ENCODE results near the gene PLCB4. TPM values are rescaled to one million over a fixed set of nuclear protein-coding genes. Genes with fewer than 3 reads are reported as not detected.
A peak's percentile ranks its signal among the peaks of the same experiment; 100 is the strongest.

The PLCB4 gene
- total RNA-seq, 1 experiment from 2014 or later: 12.6 TPM

- CTCF ChIA-PET: no interaction called here
- no peak overlapping the region for H3K27ac Mint-ChIP-seq
- TF ChIP-seq NR1H2 (CRISPR knock-in tag; IDR thresholded peaks at IDR 0.05): no peak
- TF ChIP-seq TEAD4 (CRISPR knock-in tag; IDR thresholded peaks at IDR 0.05): no peak
- TF ChIP-seq RELA (CRISPR knock-in tag; IDR thresholded peaks at IDR 0.05; ENCODE audit: borderline replicate concordance): no peak
- TF ChIP-seq, protein P1, sequence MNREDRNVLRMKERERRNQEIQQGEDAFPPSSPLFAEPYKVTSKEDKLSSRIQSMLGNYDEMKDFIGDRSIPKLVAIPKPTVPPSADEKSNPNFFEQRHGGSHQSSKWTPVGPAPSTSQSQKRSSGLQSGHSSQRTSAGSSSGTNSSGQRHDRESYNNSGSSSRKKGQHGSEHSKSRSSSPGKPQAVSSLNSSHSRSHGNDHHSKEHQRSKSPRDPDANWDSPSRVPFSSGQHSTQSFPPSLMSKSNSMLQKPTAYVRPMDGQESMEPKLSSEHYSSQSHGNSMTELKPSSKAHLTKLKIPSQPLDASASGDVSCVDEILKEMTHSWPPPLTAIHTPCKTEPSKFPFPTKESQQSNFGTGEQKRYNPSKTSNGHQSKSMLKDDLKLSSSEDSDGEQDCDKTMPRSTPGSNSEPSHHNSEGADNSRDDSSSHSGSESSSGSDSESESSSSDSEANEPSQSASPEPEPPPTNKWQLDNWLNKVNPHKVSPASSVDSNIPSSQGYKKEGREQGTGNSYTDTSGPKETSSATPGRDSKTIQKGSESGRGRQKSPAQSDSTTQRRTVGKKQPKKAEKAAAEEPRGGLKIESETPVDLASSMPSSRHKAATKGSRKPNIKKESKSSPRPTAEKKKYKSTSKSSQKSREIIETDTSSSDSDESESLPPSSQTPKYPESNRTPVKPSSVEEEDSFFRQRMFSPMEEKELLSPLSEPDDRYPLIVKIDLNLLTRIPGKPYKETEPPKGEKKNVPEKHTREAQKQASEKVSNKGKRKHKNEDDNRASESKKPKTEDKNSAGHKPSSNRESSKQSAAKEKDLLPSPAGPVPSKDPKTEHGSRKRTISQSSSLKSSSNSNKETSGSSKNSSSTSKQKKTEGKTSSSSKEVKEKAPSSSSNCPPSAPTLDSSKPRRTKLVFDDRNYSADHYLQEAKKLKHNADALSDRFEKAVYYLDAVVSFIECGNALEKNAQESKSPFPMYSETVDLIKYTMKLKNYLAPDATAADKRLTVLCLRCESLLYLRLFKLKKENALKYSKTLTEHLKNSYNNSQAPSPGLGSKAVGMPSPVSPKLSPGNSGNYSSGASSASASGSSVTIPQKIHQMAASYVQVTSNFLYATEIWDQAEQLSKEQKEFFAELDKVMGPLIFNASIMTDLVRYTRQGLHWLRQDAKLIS (CRISPR knock-in tag; IDR thresholded peaks at IDR 0.05; ENCODE audit: borderline replicate concordance): no peak
- TF ChIP-seq KAT7 (CRISPR knock-in tag; IDR thresholded peaks at IDR 0.05; ENCODE audit: borderline replicate concordance): no peak
- no peak for TF ChIP-seq NFYB (CRISPR knock-in tag; conservative IDR thresholded peaks at IDR 0.05; ENCODE audit: low read depth)
- no peak for TF ChIP-seq ZNF219 (CRISPR knock-in tag; IDR thresholded peaks at IDR 0.05; ENCODE audit: borderline replicate concordance)
- TF ChIP-seq GRHL2 (CRISPR knock-in tag; IDR thresholded peaks at IDR 0.05; ENCODE audit: insufficient replicate concordance, severe bottlenecking): no peak
- no peaks in the 10 kb centered on the region for H3K36me3 Mint-ChIP-seq
- H3K9me3 Mint-ChIP-seq: no peaks in the 10 kb centered on the region
- no peak overlapping the region for H3K4me3 Mint-ChIP-seq
- DNase-seq (ENCODE audit: low spot score) (no peak), ATAC-seq (no peak)
- POLR2A ChIA-PET: no interaction called here
- peaks cover 28% of the 10 kb centered on the region for H3K4me1 Mint-ChIP-seq
- H3K27me3 Mint-ChIP-seq (ENCODE audit: low read depth): no peaks in the 10 kb centered on the region
Measured at GRCh38 chr20:9163995-9164394, 95.1 kb downstream of the PLCB4 start.

DNA sequence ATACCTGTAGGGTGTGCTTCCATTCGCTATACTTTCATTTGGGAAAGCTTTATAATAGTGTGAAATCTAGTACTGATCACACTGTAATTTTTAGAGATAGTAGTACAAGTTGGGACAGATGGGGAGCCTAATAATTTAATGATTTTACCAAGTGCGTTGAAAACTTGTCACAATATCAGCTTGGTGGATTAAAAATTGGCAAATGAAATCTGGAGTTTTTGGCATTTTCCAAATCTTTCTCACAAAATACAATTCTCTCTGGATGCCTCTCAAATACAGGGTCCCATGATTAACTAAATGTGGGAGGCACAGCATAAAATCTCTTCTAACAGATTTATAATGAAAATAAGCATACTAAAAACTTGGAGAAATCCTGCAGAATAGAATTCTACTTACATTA lies 96.4 kb downstream of the PLCB4 start:
- Mint-ChIP-seq H3K9me3 (no peaks in the 10 kb centered on the region), H3K4me3 (no peak overlapping the region), H3K27me3 (ENCODE audit: low read depth) (no peaks in the 10 kb centered on the region), H3K4me1 (peaks cover 22% of the 10 kb centered on the region), H3K27ac (no peak overlapping the region), H3K36me3 (no peaks in the 10 kb centered on the region)
- TF ChIP-seq MAX (CRISPR knock-in tag; IDR thresholded peaks at IDR 0.05) (no peak), ZNF317 (CRISPR knock-in tag; IDR thresholded peaks at IDR 0.05; ENCODE audit: borderline replicate concordance, low read depth) (no peak), ATF1 (CRISPR knock-in tag; IDR thresholded peaks at IDR 0.05) (no peak), RORB (CRISPR knock-in tag; IDR thresholded peaks at IDR 0.05) (no peak), CREM (CRISPR knock-in tag; IDR thresholded peaks at IDR 0.05) (no peak), SOX15 (CRISPR knock-in tag; IDR thresholded peaks at IDR 0.05) (no peak), NFE2L1 (CRISPR knock-in tag; IDR thresholded peaks at IDR 0.05) (no peak), TEAD4 (CRISPR knock-in tag; IDR thresholded peaks at IDR 0.05) (no peak)
- TF ChIP-seq, protein P2, sequence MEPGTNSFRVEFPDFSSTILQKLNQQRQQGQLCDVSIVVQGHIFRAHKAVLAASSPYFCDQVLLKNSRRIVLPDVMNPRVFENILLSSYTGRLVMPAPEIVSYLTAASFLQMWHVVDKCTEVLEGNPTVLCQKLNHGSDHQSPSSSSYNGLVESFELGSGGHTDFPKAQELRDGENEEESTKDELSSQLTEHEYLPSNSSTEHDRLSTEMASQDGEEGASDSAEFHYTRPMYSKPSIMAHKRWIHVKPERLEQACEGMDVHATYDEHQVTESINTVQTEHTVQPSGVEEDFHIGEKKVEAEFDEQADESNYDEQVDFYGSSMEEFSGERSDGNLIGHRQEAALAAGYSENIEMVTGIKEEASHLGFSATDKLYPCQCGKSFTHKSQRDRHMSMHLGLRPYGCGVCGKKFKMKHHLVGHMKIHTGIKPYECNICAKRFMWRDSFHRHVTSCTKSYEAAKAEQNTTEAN (CRISPR knock-in tag; IDR thresholded peaks at IDR 0.05): no peak
- no peak for ATAC-seq
- DNase-seq (ENCODE audit: low spot score): no peak
- ChIA-PET POLR2A (no interaction called here), CTCF (no interaction called here)

DNA sequence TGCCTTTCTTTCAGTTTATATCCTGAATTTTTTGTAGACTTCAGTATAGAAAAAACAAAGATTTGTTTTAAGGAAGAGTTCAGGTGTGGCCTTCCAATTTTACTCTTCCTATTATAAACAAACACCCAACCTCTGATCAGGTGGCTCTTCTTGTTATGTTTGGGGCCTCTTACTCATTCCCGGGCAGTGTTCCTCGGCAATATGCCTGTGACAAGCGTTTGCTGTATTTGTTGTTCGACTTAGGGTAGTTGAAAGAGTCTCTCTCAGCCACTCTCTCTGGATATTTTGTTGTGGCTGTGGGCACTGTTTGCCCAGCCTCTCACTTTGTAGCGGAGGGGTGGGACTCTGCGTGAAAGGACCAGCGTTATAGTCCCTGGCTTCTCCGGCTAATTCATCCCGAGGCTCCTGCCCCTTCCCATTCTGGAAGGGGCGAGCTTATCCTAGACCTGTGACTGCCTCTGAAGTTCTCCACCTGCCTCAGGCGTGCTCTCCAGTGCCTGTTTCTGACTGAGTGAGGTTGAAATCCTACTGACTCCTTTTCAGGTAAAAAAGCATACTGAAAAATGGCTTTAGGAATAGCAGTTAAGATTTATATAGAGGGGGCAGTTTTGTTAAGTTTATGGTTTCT lies 97.4 kb downstream of the PLCB4 start:
- Mint-ChIP-seq H3K36me3 (no peaks in the 10 kb centered on the region), H3K4me3 (no peak overlapping the region), H3K9me3 (no peaks in the 10 kb centered on the region), H3K27me3 (ENCODE audit: low read depth) (no peaks in the 10 kb centered on the region), H3K4me1 (peaks cover 14% of the 10 kb centered on the region), H3K27ac (no peak overlapping the region)
- ChIA-PET CTCF (interaction anchor here (0.7 to 0.8 kb wide), 2 partner anchors 227 to 312 kb away, joined by 3 to 4 read pairs; no protein-coding TSS in a partner anchor), POLR2A (no interaction called here)
- TF ChIP-seq, protein P3, sequence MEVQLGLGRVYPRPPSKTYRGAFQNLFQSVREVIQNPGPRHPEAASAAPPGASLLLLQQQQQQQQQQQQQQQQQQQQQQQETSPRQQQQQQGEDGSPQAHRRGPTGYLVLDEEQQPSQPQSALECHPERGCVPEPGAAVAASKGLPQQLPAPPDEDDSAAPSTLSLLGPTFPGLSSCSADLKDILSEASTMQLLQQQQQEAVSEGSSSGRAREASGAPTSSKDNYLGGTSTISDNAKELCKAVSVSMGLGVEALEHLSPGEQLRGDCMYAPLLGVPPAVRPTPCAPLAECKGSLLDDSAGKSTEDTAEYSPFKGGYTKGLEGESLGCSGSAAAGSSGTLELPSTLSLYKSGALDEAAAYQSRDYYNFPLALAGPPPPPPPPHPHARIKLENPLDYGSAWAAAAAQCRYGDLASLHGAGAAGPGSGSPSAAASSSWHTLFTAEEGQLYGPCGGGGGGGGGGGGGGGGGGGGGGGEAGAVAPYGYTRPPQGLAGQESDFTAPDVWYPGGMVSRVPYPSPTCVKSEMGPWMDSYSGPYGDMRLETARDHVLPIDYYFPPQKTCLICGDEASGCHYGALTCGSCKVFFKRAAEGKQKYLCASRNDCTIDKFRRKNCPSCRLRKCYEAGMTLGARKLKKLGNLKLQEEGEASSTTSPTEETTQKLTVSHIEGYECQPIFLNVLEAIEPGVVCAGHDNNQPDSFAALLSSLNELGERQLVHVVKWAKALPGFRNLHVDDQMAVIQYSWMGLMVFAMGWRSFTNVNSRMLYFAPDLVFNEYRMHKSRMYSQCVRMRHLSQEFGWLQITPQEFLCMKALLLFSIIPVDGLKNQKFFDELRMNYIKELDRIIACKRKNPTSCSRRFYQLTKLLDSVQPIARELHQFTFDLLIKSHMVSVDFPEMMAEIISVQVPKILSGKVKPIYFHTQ (CRISPR knock-in tag; IDR thresholded peaks at IDR 0.05): no peak
- TF ChIP-seq NFYB (CRISPR knock-in tag; conservative IDR thresholded peaks at IDR 0.05; ENCODE audit: low read depth): no peak
- TF ChIP-seq ZNF423 (CRISPR knock-in tag; IDR thresholded peaks at IDR 0.05): no peak
- no peak for TF ChIP-seq TCF7 (CRISPR knock-in tag; IDR thresholded peaks at IDR 0.05; ENCODE audit: low read depth)
- no peak for TF ChIP-seq ZNF281 (CRISPR knock-in tag; IDR thresholded peaks at IDR 0.05)
- no peak for TF ChIP-seq NFE2L1 (CRISPR knock-in tag; IDR thresholded peaks at IDR 0.05)
- ATAC-seq (peak; percentile 87), DNase-seq (ENCODE audit: low spot score) (no peak)

Data from WTC11 (cell line).